OCI-LY7 (cell line): ENCODE measurements around the gene FARP2.

ENCODE experiments used
- CTCF ChIP-seq: fragments of 200-600 bp; sonication (generic); conservative IDR thresholded peaks from 2 replicates; pipeline ENCODE4 v1.5.1; 2014; ENCODE audit warnings: mild to moderate bottlenecking, antibody characterized with exemption, low read length, moderate library complexity, mixed read lengths
- EZH2phosphoT487 ChIP-seq: fragments of 200-600 bp; sonication (generic); IDR thresholded peaks from 2 replicates; pipeline ENCODE4 v1.6.1; 2018; ENCODE audit warnings: low read depth, borderline replicate concordance, mild to moderate bottlenecking, mixed run types, antibody characterized with exemption, low read length, moderate library complexity, mixed read lengths

GRCh38 chr2:241463276-241464135 lies 107.4 kb downstream of the FARP2 start:
- TF ChIP-seq CTCF (no peak), EZH2phosphoT487 (no peak)
